EH (cell line): ENCODE data around the gene VPS37C.

Source experiments
- DNase-seq: peaks from one replicate; pipeline ENCODE4 v3.0.0-alpha.2; 2015; ENCODE audit warnings: low read depth

Gene VPS37C

GRCh38 chr11:61133145-61133544 is 28.1 kb downstream of the VPS37C start:
- DNase-seq = no peak

- DNase-seq = no peak
These were observed 28.6 kb downstream of the VPS37C start for GRCh38 chr11:61132646-61133045.

- no peak for DNase-seq
These were observed 29.1 kb downstream of the VPS37C start for GRCh38 chr11:61131998-61132555.

- DNase-seq = no peak
These were observed 29.6 kb downstream of the VPS37C start for GRCh38 chr11:61131586-61131985.

- no peak for DNase-seq
These were observed 30.0 kb downstream of the VPS37C start for GRCh38 chr11:61131186-61131585.

GRCh38 chr11:61129639-61130523 is 31.3 kb downstream of the VPS37C start:
- DNase-seq = peak; percentile 98

GRCh38 chr11:61128947-61129638 is 32.1 kb downstream of the VPS37C start:
- DNase-seq = no peak

GRCh38 chr11:61127991-61128390 is 33.2 kb downstream of the VPS37C start:
- DNase-seq = no peak

GRCh38 chr11:61126256-61126655 is 35.0 kb downstream of the VPS37C start:
- no peak for DNase-seq

GRCh38 chr11:61125310-61125684 is 35.9 kb downstream of the VPS37C start:
- DNase-seq = no peak

- DNase-seq = no peak
These were observed 36.5 kb downstream of the VPS37C start for GRCh38 chr11:61124574-61125309.

GRCh38 chr11:61123775-61124571 is 37.3 kb downstream of the VPS37C start:
- no peak for DNase-seq

GRCh38 chr11:61122761-61123160 is 38.5 kb downstream of the VPS37C start:
- no peak for DNase-seq

- no peak for DNase-seq
These were observed 39.3 kb downstream of the VPS37C start for GRCh38 chr11:61121917-61122316.

GRCh38 chr11:61121192-61121831 is 39.9 kb downstream of the VPS37C start:
- peak; percentile 15 for DNase-seq

GRCh38 chr11:61120706-61121191 is 40.5 kb downstream of the VPS37C start:
- DNase-seq = peak; percentile 23

- no peak for DNase-seq
These were observed 41.0 kb downstream of the VPS37C start for GRCh38 chr11:61120099-61120705.

GRCh38 chr11:61119571-61119970 is 41.7 kb downstream of the VPS37C start:
- DNase-seq = no peak

- DNase-seq = no peak
These were observed 42.2 kb downstream of the VPS37C start for GRCh38 chr11:61119055-61119454.

- DNase-seq = no peak
These were observed 42.8 kb downstream of the VPS37C start for GRCh38 chr11:61118406-61118805.
